Neural progenitor cell (in vitro differentiated cells): Measurements from ENCODE around the gene RMI1. TPM values are rescaled to one million over a fixed set of nuclear protein-coding genes. Genes with fewer than 3 reads are reported as not detected.
A peak's percentile ranks its signal among the peaks of the same experiment; 100 is the strongest.

Source experiments
- DNase-seq: peaks from one replicate; pipeline ENCODE4 v3.0.0-alpha.2; 2016; ENCODE audit warnings: low spot score
- H2AFZ ChIP-seq: fragments of 200-600 bp; sonication (generic); replicated peaks from 2 replicates; pipeline ENCODE4 v1.6.1; 2016; ENCODE audit warnings: antibody characterized with exemption
- H3F3A ChIP-seq: fragments of 200-600 bp; sonication (generic); 2 replicates; pipeline ENCODE4 v1.6.1; 2016; ENCODE audit warnings: antibody characterized with exemption, low read depth
- H3K27ac ChIP-seq: fragments of 200-600 bp; sonication (generic); 2 replicates; pipeline ENCODE4 v1.5.1; 2016; ENCODE audit warnings: mild to moderate bottlenecking
- H3K27me3 ChIP-seq: fragments of 200-600 bp; sonication (generic); 2 replicates; pipeline ENCODE4 v1.6.1; 2016; ENCODE audit warnings: mild to moderate bottlenecking, moderate library complexity
- H3K36me3 ChIP-seq: fragments of 200-600 bp; sonication (generic); 2 replicates; pipeline ENCODE4 v1.5.1; 2016
- H3K4me1 ChIP-seq: fragments of 200-600 bp; sonication (generic); 2 replicates; pipeline ENCODE4 v1.6.1; 2016; ENCODE audit warnings: mixed run types
- H3K4me2 ChIP-seq: fragments of 200-600 bp; sonication (generic); 2 replicates; pipeline ENCODE4 v1.6.1; 2016
- H3K4me3 ChIP-seq: fragments of 200-600 bp; sonication (generic); 2 replicates; pipeline ENCODE4 v1.5.1; 2016
- H3K79me2 ChIP-seq: fragments of 200-600 bp; sonication (generic); 2 replicates; pipeline ENCODE4 v1.6.1; 2016; ENCODE audit warnings: low read depth
- H3K9ac ChIP-seq: fragments of 200-600 bp; sonication (generic); 2 replicates; pipeline ENCODE4 v1.6.1; 2016
- H3K9me3 ChIP-seq: fragments of 200-600 bp; sonication (generic); 2 replicates; pipeline ENCODE4 v1.5.1; 2016; ENCODE audit warnings: low read depth
- H4K20me1 ChIP-seq: fragments of 200-600 bp; sonication (generic); 2 replicates; pipeline ENCODE4 v1.6.1; 2016; ENCODE audit warnings: low read depth
- H3K27ac Mint-ChIP-seq: 3 replicates; pipeline ENCODE4 v1.8.0; 2021; ENCODE audit warnings: mixed read lengths
- H3K27me3 Mint-ChIP-seq: 2 replicates; pipeline ENCODE4 v1.8.0; 2022; ENCODE audit warnings: low read depth, mild to moderate bottlenecking, inconsistent platforms, moderate library complexity, mixed read lengths; ENCODE audit not compliant: insufficient read depth
- H3K36me3 Mint-ChIP-seq: 3 replicates; pipeline ENCODE4 v1.8.0; 2021; ENCODE audit warnings: mixed read lengths
- H3K4me1 Mint-ChIP-seq: 3 replicates; pipeline ENCODE4 v1.8.0; 2021; ENCODE audit warnings: mixed read lengths
- H3K4me3 Mint-ChIP-seq: 3 replicates; pipeline ENCODE4 v1.8.0; 2021; ENCODE audit warnings: mild to moderate bottlenecking, moderate library complexity, mixed read lengths
- H3K9me3 Mint-ChIP-seq: 3 replicates; pipeline ENCODE4 v1.8.0; 2020; ENCODE audit warnings: mixed read lengths
- EZH2 ChIP-seq: fragments of 200-600 bp; sonication (generic); IDR thresholded peaks from 2 replicates; pipeline ENCODE4 v1.6.1; 2017; ENCODE audit warnings: antibody characterized with exemption, mild to moderate bottlenecking, moderate library complexity
- EZH2phosphoT487 ChIP-seq: fragments of 200-600 bp; sonication (generic); IDR thresholded peaks from 2 replicates; pipeline ENCODE4 v1.6.1; 2017; ENCODE audit warnings: antibody characterized with exemption
- total RNA-seq: library from RNA; depleted of rRNA; stranded (reverse); fragments of >200 nt; gene quantifications from 2 replicates; pipeline ENCODE4 v1.2.3, GENCODE V29; 2015; ENCODE audit warnings: low replicate concordance
- TF ChIP-seq, protein P1 (sequence below): fragments of 200-600 bp; sonication (generic); IDR thresholded peaks from 2 replicates; pipeline ENCODE4 v1.5.1; 2017; ENCODE audit warnings: antibody characterized with exemption, mild to moderate bottlenecking

Gene RMI1
- total RNA-seq, 1 donor from 2014 or later, result 35.7 TPM

DNA sequence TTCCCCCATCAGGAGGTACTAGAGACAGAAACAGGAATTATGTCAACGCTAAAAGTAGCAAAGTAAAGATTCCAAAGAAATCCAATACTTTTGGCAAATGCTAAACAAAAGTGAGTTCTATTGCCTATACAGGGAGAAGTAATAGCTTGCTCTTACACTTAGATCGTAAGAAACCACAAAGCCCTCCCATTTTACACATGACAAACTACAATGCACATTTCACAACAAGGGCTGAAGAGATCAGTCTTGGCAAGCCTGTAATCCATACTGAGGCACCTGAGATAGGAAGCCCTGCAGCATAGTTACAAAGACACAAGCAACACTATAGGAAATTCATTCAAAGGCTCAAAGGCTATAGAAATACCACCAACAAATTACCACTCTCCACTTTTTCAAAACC lies 8.3 kb upstream of the RMI1 start:
- DNase-seq, result no peak
- H2AFZ ChIP-seq, result no peak overlapping the region
- H4K20me1 ChIP-seq, result peaks cover 98% of the 10 kb centered on the region
- no peaks in the 10 kb centered on the region for H3K9me3 Mint-ChIP-seq
- H3K36me3 ChIP-seq, result peaks cover 95% of the 10 kb centered on the region
- no peaks in the 10 kb centered on the region for H3K27me3 ChIP-seq
- no peak overlapping the region for H3K4me2 ChIP-seq
- peaks cover 3% of the 10 kb centered on the region for H3K27me3 Mint-ChIP-seq
- no peak overlapping the region for H3K4me3 ChIP-seq
- peaks cover 98% of the 10 kb centered on the region for H3F3A ChIP-seq
- peaks cover 20% of the 10 kb centered on the region for H3K4me1 Mint-ChIP-seq
- peaks cover 90% of the 10 kb centered on the region for H3K79me2 ChIP-seq
- TF ChIP-seq, protein P1, sequence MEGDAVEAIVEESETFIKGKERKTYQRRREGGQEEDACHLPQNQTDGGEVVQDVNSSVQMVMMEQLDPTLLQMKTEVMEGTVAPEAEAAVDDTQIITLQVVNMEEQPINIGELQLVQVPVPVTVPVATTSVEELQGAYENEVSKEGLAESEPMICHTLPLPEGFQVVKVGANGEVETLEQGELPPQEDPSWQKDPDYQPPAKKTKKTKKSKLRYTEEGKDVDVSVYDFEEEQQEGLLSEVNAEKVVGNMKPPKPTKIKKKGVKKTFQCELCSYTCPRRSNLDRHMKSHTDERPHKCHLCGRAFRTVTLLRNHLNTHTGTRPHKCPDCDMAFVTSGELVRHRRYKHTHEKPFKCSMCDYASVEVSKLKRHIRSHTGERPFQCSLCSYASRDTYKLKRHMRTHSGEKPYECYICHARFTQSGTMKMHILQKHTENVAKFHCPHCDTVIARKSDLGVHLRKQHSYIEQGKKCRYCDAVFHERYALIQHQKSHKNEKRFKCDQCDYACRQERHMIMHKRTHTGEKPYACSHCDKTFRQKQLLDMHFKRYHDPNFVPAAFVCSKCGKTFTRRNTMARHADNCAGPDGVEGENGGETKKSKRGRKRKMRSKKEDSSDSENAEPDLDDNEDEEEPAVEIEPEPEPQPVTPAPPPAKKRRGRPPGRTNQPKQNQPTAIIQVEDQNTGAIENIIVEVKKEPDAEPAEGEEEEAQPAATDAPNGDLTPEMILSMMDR, result no peak
- TF ChIP-seq EZH2phosphoT487 (no peak), EZH2 (no peak)
- no peak overlapping the region for H3K27ac Mint-ChIP-seq
- no peak overlapping the region for H3K4me3 Mint-ChIP-seq
- H3K9me3 ChIP-seq, result no peaks in the 10 kb centered on the region
- H3K27ac ChIP-seq, result no peak overlapping the region
- peaks cover 70% of the 10 kb centered on the region for H3K36me3 Mint-ChIP-seq
- no peak overlapping the region for H3K9ac ChIP-seq
- peaks cover 16% of the 10 kb centered on the region for H3K4me1 ChIP-seq

DNA sequence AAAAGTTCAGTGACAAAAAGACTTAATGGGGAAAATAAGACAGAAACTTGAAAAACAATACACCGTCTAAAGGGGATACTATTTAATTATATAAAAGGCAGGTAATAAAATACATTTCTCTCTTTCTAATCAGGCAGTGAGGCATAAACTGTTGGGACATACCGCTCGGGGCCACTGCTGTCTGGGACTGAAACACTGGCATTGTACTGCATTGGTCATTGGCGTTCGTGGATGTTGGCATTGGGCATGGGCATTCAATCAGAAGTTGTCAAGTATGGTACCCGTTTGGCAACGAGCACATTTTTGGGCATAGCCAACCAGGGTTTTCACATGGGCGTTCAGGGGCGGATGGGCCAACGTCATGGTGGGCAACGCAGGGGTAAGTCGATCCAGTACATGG lies 5.3 kb upstream of the RMI1 start:
- no peak overlapping the region for H3K4me3 ChIP-seq
- H3K27ac ChIP-seq, result no peak overlapping the region
- peaks cover 75% of the 10 kb centered on the region for H3F3A ChIP-seq
- H3K4me3 Mint-ChIP-seq, result no peak overlapping the region
- peaks cover 75% of the 10 kb centered on the region for H3K36me3 ChIP-seq
- H3K4me1 Mint-ChIP-seq, result peaks cover 26% of the 10 kb centered on the region
- peaks cover 91% of the 10 kb centered on the region for H4K20me1 ChIP-seq
- H3K4me1 ChIP-seq, result peaks cover 23% of the 10 kb centered on the region
- peaks cover 63% of the 10 kb centered on the region for H3K36me3 Mint-ChIP-seq
- peaks cover 7% of the 10 kb centered on the region for H3K27me3 Mint-ChIP-seq
- no peaks in the 10 kb centered on the region for H3K9me3 Mint-ChIP-seq
- no peak overlapping the region for H2AFZ ChIP-seq
- H3K27ac Mint-ChIP-seq, result no peak overlapping the region
- no peak for TF ChIP-seq EZH2
- TF ChIP-seq EZH2phosphoT487, result no peak
- TF ChIP-seq, protein P1, result no peak
- DNase-seq, result no peak
- peaks cover 98% of the 10 kb centered on the region for H3K79me2 ChIP-seq
- H3K4me2 ChIP-seq, result peak overlapping the region; percentile 95
- no peak overlapping the region for H3K9ac ChIP-seq
- H3K9me3 ChIP-seq, result no peaks in the 10 kb centered on the region
- no peaks in the 10 kb centered on the region for H3K27me3 ChIP-seq

DNA sequence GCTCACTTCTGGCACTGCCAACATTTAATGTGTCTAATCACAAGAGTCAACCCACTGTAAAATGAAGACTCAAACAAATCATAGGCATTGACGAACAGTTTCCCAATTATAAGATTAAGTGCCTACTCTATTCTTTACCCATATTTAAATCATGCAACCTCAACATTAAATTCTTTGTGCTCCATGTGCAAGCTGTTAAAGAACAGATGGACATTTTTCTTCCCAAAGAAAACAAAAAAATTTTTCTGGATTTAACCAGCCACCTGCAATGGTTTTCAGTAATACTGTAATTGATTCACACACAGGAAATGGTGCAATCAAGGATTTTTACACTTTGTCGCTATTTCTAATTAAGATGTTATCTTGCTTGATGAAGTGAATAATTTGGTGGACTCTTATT lies 4.2 kb upstream of the RMI1 start:
- Histone ChIP-seq H3K4me2 (peak overlapping the region; percentile 95), H3K9me3 (no peaks in the 10 kb centered on the region), H2AFZ (no peak overlapping the region), H4K20me1 (peaks cover 81% of the 10 kb centered on the region), H3K27me3 (no peaks in the 10 kb centered on the region), H3K27ac (peak overlapping the region; percentile 20), H3K79me2 (peaks cover 94% of the 10 kb centered on the region), H3K4me3 (peak overlapping the region; percentile 94), H3F3A (peaks cover 64% of the 10 kb centered on the region), H3K4me1 (peaks cover 23% of the 10 kb centered on the region), H3K36me3 (peaks cover 64% of the 10 kb centered on the region), H3K9ac (no peak overlapping the region)
- Mint-ChIP-seq H3K27ac (no peak overlapping the region), H3K4me1 (peaks cover 26% of the 10 kb centered on the region), H3K27me3 (peaks cover 10% of the 10 kb centered on the region), H3K36me3 (peaks cover 55% of the 10 kb centered on the region), H3K4me3 (peak overlapping the region; percentile 23), H3K9me3 (no peaks in the 10 kb centered on the region)
- no peak for DNase-seq
- TF ChIP-seq EZH2phosphoT487, result no peak
- no peak for TF ChIP-seq EZH2
- TF ChIP-seq, protein P1, result no peak
